Measurements from ENCODE around the gene ZNF362.

ZNF362 gene

GRCh38 chr1:33268927-33269610 lies 12.8 kb downstream of the ZNF362 start:
- DNase-seq (ENCODE audit: low read depth) = no peak

DNA sequence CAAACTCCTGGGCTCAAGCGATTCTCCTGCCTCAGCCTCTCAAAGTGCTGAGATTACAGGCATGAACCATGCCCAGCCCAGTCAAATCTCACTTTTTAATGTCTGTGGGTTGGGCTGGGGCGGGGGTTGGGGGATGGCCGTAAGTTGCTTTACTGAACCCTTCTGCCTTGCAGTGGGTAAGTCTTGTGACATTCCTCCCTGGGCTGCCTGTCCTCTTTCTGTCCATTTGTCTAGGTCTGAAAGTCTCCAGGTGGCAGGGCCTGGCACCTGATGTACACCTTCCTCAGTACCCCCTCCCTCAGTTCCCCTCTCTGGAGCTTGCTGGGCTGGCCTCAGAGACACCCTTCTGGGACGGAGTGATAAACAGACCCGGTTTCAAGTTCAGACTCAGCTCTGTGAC lies 13.3 kb downstream of the ZNF362 start:
- no peak for DNase-seq (ENCODE audit: low read depth)

- no peak for DNase-seq (ENCODE audit: low read depth)
Observed at GRCh38 chr1:33270379-33270778, 14.1 kb downstream of the ZNF362 start.

DNA sequence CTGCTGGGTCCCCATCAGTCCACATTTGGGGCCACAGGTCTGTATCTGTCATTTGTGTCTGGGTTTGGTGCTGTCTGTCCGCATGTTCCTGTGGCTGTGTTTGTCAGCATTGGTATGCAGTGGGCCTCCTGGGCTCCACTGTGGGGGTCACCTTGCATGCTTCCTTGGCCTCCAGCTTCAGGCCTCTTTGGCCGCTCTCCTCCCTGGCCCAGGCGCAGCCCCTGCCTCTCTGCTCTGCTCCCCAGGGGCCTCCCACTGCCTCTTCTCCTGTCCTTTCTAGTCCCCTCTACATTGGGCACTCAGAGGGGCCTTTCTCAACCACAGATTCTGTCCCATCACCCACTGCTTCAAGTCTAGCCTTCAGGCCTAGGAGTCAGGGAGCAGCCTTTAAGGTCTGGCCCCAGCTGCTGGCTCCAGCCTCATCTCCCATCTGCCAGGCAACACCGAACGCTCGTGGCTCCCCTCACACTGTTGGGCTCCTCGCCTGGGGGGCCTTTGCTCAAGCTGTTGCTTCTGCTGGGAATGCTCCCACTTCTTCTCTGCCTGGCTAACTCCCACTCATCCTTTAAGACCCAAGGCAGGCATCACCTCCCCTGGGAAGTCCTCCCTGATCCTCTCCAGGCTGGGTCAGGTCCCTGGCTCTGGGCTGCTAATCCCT lies 14.6 kb downstream of the ZNF362 start:
- DNase-seq (ENCODE audit: low read depth) = no peak

- DNase-seq (ENCODE audit: low read depth) = no peak
Observed at GRCh38 chr1:33271666-33272505, 15.6 kb downstream of the ZNF362 start.

- DNase-seq (ENCODE audit: low read depth) = no peak
Observed at GRCh38 chr1:33272509-33272908, 16.2 kb downstream of the ZNF362 start.

DNA sequence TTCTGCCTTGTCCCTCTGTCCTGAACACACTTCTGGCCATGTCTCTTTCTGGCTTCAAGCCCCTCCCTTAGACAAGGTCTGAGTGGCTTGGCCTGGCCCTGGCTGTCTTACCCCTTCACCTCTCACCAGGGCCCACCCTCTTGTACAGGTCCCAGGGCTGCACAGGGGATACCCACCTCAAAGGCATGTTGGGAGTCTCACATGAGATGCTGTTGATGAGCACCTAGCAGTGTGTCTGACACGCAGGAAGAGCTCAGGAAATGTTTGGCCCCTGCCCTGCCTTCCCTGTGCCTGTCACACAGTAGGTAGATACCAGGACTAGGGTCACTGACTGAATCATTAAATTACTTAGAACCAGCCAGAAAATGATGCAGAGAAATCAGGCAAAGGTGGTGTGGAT lies 16.6 kb downstream of the ZNF362 start:
- DNase-seq (ENCODE audit: low read depth) = no peak

- DNase-seq (ENCODE audit: low read depth) = no peak
Observed at GRCh38 chr1:33273406-33273805, 17.1 kb downstream of the ZNF362 start.

- DNase-seq (ENCODE audit: low read depth) = no peak
Observed at GRCh38 chr1:33273961-33274371, 17.7 kb downstream of the ZNF362 start.

GRCh38 chr1:33274446-33274845 lies 18.2 kb downstream of the ZNF362 start:
- DNase-seq (ENCODE audit: low read depth) = no peak

GRCh38 chr1:33275195-33275594 lies 18.9 kb downstream of the ZNF362 start:
- DNase-seq (ENCODE audit: low read depth) = no peak

- no peak for DNase-seq (ENCODE audit: low read depth)
Observed at GRCh38 chr1:33275706-33276572, 19.6 kb downstream of the ZNF362 start.

DNA sequence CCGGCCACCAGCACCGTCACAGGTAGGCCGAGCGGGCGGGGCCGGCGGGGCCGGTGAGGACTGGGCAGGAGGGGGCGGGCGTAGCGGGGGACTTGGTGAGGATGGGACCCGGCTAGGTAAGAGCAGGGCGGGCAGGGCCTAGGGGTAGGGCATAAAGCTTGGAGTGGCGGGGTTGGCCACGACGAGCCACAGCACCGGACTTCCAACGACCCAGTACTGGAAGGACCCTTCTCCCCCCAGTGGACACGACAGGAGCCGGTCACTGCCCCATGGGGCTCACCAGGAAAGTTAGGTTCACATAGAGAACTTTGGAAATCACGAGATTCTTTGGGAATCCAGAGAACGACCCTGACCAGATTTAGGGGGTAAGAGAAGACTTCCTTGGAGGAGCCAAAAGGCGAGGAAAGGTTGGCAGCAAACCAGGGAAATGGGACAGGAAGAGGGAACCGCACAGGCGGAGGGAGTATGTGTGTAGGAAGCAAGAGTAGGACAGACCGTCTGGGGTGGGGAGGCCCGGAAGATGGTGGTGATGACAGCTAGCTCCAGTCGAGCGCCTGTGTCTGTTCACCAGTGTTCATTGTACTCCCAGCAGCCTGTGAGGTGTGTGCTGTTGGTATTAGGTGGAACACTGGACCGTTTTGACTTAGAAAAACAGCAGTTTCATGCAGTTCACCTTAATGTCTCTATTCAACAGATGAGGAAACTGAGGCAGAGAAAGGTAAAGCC lies 20.4 kb downstream of the ZNF362 start:
- DNase-seq (ENCODE audit: low read depth) = no peak

GRCh38 chr1:33277488-33278084 lies 21.3 kb downstream of the ZNF362 start:
- DNase-seq (ENCODE audit: low read depth) = no peak

- no peak for DNase-seq (ENCODE audit: low read depth)
Observed at GRCh38 chr1:33280091-33280661, 23.9 kb downstream of the ZNF362 start.

DNA sequence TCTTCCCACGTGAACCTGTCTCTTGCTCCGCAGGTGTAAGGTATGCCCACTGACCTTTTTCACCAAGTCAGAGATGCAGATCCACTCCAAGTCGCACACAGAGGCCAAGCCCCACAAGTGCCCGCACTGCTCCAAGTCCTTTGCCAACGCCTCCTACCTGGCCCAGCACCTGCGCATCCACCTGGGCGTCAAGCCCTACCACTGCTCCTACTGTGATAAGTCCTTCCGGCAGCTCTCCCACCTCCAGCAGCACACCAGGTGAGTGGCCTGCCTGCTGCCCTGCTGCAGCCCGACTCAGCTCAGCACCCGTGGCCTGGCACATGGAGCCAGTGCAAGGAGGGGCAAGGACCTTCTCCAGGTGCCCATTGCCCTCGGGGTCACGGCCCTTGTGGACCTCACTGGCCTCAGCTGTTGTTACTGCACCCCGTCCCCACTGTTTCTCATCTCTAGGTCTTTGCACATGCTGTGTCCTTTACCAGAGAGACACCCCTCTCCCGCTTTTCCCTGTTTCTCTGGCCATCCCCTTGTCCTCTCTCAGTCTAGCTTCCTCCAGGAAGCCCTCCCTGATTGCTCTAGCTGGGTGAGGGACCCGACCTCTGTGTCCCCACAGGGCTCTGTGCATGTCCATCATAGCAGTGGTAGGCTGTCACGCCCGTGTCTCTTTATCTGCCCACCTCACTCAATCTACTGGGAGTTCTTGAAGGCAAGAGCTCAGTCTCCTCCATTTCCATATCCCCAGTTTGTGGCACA lies 25.4 kb downstream of the ZNF362 start:
- no peak for DNase-seq (ENCODE audit: low read depth)

- DNase-seq (ENCODE audit: low read depth) = no peak
Observed at GRCh38 chr1:33282791-33283190, 26.5 kb downstream of the ZNF362 start.

DNA sequence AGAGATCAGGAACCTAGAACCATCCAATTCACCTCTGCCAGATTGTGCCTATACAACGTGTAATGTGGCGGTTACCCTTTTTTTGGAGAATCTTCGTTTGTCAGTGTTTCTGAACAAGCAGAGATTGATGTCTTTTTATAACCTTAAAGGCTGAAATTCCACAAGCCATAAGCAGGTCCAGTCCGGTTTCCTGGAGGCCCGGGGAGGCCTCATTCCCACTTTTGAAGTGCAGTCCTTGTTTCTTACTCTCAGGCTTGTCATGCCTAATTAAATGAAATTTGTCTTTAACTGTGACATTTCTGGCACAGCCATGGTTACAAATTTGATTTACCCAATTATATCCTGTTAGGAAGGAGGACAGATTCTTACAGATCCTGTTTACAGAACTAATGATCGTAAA lies 27.8 kb downstream of the ZNF362 start:
- DNase-seq (ENCODE audit: low read depth) = no peak

DNA sequence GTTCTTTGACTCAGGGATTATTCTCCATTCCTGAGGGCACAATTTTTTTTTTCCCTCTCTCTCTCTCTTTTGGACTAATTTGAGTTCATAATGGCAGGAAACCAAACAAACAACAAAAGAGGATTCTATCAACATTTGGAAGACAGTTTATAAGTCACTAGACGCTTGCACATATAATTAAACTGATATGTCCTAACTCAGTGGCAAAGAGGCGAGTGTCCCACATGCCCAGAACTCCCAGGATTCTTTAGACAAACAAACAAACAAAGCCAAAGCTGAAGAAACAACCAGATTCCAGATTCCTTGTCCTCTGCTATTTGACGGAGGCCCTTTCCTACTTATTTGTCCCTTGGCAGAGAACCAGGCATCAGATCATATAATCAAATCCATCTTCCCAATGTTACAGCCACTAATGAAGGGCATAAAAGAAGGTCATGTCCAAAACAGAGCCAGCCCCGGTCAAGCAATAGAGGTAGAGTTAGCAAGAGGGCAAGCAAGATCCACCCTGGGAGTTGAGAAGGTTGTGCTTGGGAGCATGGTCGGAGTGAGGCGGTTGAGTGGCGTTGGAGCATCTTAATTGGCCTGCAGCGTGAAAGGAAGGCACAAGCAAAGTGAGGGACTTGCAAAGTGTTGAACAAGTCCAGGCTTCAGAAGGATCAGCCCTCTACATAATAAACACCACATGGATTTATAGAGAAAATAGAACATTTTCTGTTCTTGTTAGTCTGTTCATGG lies 30.3 kb downstream of the ZNF362 start:
- no peak for DNase-seq (ENCODE audit: low read depth)

Measured in iris pigment epithelial cell (primary cell).